BJ (cell line): Measurements from ENCODE around the gene ZCCHC3. TPM values are rescaled to one million over a fixed set of nuclear protein-coding genes. Genes with fewer than 3 reads are reported as not detected.
A peak's percentile ranks its signal among the peaks of the same experiment; 100 is the strongest.
"Not testable (repeated sequence)": the region's sequence is repeated elsewhere in the genome, so short reads cannot be mapped to it uniquely, and the experiment has no call there.

Source experiments
- CTCF ChIA-PET: fragments of 350-600 bp; formaldehyde crosslinking; extraction: SDS; loops from one replicate; lab custom pipeline; 2021; ENCODE audit warnings: antibody characterized with exemption, inconsistent platforms; lab: Yijun Ruan, JAX
- POLR2A ChIA-PET: fragments of 300-600 bp; sonication (Branson Sonifier 250); formaldehyde crosslinking; extraction: SDS; loops from one replicate; lab custom pipeline; 2021; ENCODE audit warnings: antibody characterized with exemption; lab: Charles Lee
- DNase-seq: peaks from one replicate; pipeline ENCODE4 v3.0.0-alpha.2; 2011; ENCODE audit warnings: low read depth
- H3K27me3 ChIP-seq: 2 replicates; pipeline ENCODE4 v1.6.0; 2011; ENCODE audit warnings: low read length; ENCODE audit not compliant: control insufficient read depth, insufficient read depth
- H3K36me3 ChIP-seq: 2 replicates; pipeline ENCODE4 v1.5.1; 2011; ENCODE audit warnings: low read length; ENCODE audit not compliant: control insufficient read depth, insufficient read depth
- H3K4me3 ChIP-seq: 2 replicates; pipeline ENCODE4 v1.5.1; 2011; ENCODE audit warnings: low read depth, mild to moderate bottlenecking, control low read depth, low read length
- polyA plus RNA-seq: library from polyadenylated mRNA; depleted of rRNA; stranded (reverse); fragments of >200 nt; gene quantifications from 2 replicates; pipeline ENCODE4 v1.2.3, GENCODE V29; 2011
- TF ChIP-seq, protein P1 (sequence below): IDR thresholded peaks from 2 replicates; pipeline ENCODE4 v1.5.1; 2011; ENCODE audit warnings: low read depth, mild to moderate bottlenecking, control low read depth, inconsistent platforms, low read length, moderate library complexity; ENCODE audit not compliant: insufficient read depth

The ZCCHC3 gene
- polyA plus RNA-seq, 1 experiment: 7.1 TPM

GRCh38 chr20:330233-331149 is 33.1 kb downstream of the ZCCHC3 start:
- no peak for DNase-seq
- TF ChIP-seq, protein P1, sequence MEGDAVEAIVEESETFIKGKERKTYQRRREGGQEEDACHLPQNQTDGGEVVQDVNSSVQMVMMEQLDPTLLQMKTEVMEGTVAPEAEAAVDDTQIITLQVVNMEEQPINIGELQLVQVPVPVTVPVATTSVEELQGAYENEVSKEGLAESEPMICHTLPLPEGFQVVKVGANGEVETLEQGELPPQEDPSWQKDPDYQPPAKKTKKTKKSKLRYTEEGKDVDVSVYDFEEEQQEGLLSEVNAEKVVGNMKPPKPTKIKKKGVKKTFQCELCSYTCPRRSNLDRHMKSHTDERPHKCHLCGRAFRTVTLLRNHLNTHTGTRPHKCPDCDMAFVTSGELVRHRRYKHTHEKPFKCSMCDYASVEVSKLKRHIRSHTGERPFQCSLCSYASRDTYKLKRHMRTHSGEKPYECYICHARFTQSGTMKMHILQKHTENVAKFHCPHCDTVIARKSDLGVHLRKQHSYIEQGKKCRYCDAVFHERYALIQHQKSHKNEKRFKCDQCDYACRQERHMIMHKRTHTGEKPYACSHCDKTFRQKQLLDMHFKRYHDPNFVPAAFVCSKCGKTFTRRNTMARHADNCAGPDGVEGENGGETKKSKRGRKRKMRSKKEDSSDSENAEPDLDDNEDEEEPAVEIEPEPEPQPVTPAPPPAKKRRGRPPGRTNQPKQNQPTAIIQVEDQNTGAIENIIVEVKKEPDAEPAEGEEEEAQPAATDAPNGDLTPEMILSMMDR: peak; percentile 89
- POLR2A ChIA-PET: interaction anchor here (0.6 kb wide), 1 partner anchor 66 kb away, joined by 23 read pairs; no protein-coding TSS in a partner anchor
- CTCF ChIA-PET: interaction anchor here (0.7 to 3.5 kb wide), 34 partner anchors 10 to 214 kb away, joined by 3 to 25 read pairs (median 4); partner anchors contain the start of genes DEFB132, NRSN2 and ZCCHC3
- H3K36me3 ChIP-seq: peaks cover 3% of the 10 kb centered on the region; the same call in 1 of the 2 replicates
- H3K27me3 ChIP-seq: no peaks in the 10 kb centered on the region
- no peak overlapping the region for H3K4me3 ChIP-seq

GRCh38 chr20:334578-334977 is 37.2 kb downstream of the ZCCHC3 start:
- ChIA-PET CTCF (interaction anchor here (0.9 kb wide), 1 partner anchor 11 kb away, joined by 3 read pairs; no protein-coding TSS in a partner anchor), POLR2A (no interaction called here)
- TF ChIP-seq, protein P1: no peak
- no peak for DNase-seq
- no peaks in the 10 kb centered on the region for H3K27me3 ChIP-seq
- H3K36me3 ChIP-seq: 0 out of 2 replicates have a peak, but pooled peaks cover 2% of the 10 kb centered on the region
- no peak overlapping the region for H3K4me3 ChIP-seq

DNA sequence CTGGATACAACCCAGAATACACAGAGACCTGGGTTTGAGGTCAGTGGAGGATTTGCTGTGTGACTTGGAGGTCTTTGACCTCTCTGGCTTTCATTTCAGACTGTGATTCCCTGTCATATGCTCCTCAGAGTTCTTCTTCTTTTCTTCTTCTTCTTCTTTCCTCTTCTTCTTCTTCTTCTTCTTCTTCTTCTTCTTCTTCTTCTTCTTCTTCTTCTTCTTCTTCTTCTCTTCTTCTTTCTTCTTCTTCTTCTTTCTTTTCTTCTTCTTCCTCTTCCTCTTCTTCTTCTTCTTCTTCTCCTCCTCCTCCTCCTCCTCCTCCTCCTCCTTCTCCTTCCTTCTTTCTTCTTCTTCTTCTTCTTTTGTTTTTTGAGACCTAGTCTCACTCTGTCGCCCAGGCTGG is 38.7 kb downstream of the ZCCHC3 start:
- POLR2A ChIA-PET, H3K36me3 ChIP-seq, H3K27me3 ChIP-seq, H3K4me3 ChIP-seq, DNase-seq: not testable (repeated sequence)
- CTCF ChIA-PET: interaction anchor here (1.6 kb wide), 1 partner anchor 70 kb away, joined by 5 read pairs; no protein-coding TSS in a partner anchor

- Histone ChIP-seq H3K36me3 (peaks cover 1% of the 10 kb centered on the region; the same call in 1 of the 2 replicates), H3K4me3 (no peak overlapping the region), H3K27me3 (no peaks in the 10 kb centered on the region)
- TF ChIP-seq, protein P1: no peak
- CTCF ChIA-PET: interaction anchor here (1.6 to 4.3 kb wide), 2 partner anchors 11 to 75 kb away, joined by 4 to 25 read pairs; no protein-coding TSS in a partner anchor
- no peak for DNase-seq
- POLR2A ChIA-PET: no interaction called here
Observed at GRCh38 chr20:341682-342081, 44.3 kb downstream of the ZCCHC3 start.

- CTCF ChIA-PET: no interaction called here
- POLR2A ChIA-PET: no interaction called here
- no peak overlapping the region for H3K4me3 ChIP-seq
- peaks cover 1% of the 10 kb centered on the region; the same call in 1 of the 2 replicates for H3K36me3 ChIP-seq
- TF ChIP-seq, protein P1: no peak
- no peaks in the 10 kb centered on the region for H3K27me3 ChIP-seq
- no peak for DNase-seq
Observed at GRCh38 chr20:343107-343506, 45.7 kb downstream of the ZCCHC3 start.
